GM19397 (cell line): ENCODE data around the gene ASIC2.

Experiments
- ATAC-seq: cut with Tn5 transposase; IDR thresholded peaks from one replicate; pipeline ENCODE4 v1.9.1; 2021; ENCODE audit warnings: mild to moderate bottlenecking, moderate library complexity; ENCODE audit not compliant: unreplicated experiment

Gene ASIC2

DNA sequence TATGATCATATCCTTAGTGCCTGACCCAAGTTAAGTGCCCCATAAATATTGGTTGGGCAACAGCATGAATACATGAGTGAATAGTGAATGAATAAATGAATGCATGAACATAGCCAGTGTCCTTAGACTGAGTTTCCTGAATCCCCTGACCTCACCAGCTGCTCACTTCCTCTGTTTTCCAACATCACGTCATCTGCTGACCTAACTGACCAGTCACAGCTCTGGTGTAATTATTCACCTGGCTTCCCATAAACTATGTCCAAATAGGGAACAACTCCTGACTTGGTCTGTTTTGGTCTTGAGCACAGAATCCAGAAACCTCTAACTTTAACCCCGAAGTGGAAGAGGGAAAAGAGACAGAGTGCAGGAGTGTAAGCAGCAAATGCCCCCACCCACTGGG lies 83.4 kb downstream of the ASIC2 start:
- no peak for ATAC-seq

DNA sequence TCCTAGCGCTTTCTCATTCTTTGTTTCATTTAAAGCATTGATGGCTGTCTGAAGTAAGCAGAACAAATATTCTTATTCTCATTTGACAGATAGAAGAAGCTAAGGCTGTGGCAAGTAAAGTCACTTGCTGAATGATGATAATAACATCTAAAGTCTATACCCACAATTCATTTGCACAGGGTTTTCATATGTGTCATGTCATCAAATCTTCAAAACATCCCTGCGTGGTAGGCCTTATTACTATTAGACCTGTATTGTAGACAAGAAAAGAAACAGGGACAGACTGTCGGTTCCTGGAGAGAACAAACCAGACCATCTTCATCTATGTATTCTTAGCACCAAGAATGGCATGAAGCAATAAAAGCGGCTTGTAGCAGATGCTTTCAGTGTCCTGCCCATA lies 85.9 kb downstream of the ASIC2 start:
- no peak for ATAC-seq

DNA sequence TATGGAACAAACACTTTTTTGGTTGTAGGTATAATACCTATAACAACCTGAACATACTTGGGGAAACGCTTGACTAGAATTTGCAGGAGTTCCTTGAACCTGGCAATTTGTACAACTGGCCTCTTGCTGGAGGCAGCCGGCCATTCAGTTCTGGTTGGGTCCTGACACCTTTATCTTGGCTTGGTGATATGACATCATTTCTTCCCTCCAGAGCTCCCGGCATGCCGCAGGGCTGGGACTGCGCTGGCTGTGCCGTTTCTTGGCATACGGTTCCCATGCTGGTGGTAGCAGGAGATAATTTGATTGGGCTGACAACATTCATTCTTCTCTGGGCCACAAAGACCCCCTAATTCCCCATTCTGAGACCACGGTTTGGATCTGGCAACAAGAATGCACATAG lies 87.5 kb downstream of the ASIC2 start:
- ATAC-seq: no peak

DNA sequence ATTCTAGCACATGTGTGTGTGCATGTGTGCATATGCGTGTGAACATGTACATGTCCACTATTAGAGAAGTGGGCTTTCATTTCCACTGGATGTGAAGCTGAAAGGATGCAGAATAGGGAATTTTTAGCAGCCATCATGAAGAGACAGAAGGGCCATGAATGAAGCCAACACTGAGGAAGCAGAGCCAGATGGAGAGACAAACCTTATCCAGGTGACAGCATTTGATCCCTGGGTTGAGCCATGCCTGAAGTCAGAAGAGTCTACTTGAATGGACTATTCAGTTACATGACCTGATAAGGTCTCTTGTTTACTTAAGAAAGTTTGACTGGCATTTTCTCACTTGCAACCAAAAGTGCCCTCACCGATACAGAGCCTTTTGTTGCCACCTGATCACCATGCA lies 88.4 kb downstream of the ASIC2 start:
- ATAC-seq: no peak

DNA sequence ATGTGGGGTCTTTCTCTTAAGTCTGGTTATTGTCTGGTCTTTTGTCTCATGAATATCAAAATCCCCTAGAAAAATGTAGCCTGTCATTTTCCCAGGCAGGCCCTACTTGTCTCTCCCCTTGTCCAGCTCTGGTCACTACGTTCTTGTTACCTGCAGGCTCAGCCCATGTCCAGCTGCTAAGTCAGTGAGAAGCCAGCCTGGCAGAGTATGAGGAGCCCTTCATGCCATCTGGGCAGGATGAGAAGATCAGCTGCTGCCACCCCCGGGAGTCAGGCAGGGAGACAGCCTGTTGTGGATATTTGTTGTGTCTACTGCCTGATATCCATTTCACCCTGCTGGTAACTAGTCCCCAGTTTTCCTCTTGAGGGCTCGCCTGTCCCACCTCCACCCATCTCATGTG lies 88.9 kb downstream of the ASIC2 start:
- no peak for ATAC-seq

DNA sequence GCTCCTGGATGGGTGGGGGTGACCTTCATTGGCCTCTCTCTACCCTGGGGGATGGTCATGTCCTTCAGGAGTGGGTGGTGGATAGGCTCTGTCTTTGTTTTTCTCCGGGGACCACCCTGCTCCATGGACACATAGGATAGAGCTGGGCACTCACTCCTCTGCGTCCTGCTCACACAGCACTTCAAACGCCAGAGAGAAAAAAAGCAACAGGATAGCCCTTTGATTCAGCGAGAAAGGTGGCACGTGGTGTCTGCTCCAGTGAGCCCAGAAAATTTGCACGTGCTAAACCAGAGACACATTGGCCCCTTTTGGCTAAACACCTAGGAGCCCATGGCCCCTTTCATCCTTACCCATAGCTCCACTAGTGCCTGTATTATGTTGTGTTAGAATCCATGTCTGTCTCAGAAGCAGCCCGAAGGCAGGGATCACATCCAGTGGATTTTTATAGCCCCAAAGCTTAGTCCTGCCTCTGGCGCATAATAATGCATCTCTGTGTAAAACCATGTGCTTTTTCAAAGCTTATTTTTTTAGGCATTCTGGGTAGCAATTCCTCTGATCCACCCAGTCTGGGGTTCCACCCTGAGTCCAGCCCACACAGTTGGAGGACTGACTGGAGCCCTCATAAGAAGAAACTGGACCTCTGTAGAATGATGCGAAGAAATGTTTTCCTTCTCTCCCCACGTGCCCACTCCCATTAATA lies 90.1 kb downstream of the ASIC2 start:
- no peak for ATAC-seq

DNA sequence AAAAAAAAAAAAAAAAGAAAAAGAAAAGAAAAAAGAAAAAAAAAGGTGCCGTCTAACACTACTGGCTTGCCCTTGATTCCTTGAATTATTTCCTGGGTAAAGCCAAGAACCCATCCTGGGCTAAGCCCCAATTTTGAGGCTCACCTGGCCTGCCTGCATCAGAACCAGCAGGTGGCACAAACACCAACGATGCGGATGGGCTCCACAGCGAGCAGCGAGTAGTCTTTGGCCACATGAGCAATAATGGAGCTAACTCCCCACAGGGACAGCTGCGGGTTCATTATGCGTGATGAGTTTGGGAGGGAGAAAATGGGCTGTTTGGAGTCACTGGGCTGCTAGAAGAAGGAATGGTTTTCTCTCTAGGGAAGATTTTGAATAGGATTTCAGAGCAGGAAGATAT lies 91.1 kb downstream of the ASIC2 start:
- ATAC-seq: no peak

DNA sequence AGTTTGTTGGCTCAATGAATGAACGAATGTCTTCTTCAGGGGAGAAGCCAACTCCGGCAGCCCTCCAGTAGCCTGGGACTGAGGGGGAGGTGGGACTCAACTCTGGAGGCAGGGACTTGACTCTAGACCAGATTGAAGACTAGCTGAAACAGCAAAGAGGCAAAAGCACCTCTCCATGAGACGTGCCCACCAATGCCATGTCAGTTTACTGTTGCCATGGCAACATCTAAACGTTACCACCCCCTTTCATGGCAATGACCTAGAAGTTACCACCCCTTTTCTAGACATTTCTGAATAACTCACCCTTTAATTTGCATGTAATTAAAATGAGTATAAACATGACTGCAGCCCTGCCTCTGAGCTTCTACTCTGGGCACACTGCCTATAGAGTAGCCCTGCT lies 91.8 kb downstream of the ASIC2 start:
- no peak for ATAC-seq

DNA sequence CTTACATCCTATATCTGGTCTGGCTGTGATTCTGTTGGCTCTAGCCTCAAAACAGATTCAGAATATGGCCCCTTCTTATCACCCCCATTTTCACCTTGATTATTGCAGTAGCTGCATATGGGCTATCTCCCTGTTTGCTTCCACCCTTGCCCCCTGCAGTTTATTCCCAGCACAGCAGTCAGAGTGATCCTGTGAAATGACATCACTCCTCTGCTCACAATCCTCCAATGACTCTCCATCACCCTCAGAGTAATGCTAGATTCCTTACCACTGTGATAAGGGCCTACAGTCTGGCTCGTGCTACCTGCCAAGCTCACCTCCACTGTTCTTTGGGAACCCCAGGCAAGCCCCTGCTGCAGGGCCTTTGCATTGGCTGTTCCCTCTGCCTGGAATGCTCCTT lies 92.5 kb downstream of the ASIC2 start:
- no peak for ATAC-seq

DNA sequence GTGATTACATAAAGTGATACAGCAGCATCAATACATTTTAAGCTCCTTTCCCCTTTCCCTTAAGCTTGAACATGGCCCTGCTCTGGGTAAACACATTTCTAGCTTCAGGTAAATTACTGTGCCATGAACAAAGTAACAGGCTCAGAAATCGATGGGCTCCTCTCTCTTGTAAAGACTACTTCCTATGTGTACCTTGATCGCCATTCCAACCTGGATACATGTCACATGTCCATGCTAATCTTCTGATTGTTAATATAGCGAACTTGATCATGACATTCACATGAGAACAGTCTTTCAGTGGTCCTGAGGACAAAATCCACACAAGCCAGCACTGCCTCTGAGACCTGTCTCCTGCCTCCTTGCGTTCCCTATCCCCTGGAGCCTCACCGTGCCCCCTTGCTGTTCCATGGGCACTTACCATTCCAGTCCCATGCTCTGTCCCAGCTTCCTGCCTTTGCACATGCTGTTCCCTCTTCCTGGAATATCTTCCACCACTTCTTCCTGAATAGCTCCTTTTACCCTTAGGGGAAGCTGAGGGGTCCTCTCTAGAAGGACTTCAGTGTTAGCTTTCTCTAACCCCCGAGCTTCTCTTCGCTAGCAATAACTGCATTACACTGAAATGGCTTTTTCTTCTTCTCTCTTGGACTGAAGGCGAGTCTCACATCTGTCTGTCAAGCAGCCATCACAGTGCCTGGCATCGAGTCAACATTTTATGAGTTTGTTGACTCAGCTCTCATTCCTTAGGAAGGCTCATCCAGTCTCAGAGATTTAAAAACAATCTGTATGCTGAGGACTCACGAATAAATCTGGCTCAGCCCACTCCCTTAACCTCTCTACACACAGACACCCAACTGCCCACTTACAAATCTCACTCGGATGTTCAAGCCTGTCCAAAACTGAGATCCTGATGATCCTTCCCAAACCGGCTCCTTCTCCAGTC lies 93.3 kb downstream of the ASIC2 start:
- ATAC-seq: no peak

DNA sequence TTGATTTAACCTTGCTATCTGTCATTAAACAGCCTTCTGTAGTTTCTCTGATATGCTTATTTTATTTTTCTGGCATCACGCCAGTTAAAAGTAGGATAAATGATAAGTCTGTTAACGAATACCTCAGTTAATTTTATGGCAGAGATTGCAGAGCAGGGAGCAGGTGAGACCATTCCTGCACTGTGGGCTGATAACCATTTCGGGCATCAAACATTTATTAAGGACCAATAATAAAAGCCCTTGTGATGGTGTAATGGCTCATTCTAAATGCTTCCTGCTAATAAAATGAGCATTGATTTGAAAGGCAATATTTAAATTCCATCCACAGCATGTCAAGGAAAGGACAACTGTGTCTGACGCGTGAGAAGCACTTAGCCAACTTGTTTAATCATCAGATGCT lies 94.1 kb downstream of the ASIC2 start:
- ATAC-seq: no peak

DNA sequence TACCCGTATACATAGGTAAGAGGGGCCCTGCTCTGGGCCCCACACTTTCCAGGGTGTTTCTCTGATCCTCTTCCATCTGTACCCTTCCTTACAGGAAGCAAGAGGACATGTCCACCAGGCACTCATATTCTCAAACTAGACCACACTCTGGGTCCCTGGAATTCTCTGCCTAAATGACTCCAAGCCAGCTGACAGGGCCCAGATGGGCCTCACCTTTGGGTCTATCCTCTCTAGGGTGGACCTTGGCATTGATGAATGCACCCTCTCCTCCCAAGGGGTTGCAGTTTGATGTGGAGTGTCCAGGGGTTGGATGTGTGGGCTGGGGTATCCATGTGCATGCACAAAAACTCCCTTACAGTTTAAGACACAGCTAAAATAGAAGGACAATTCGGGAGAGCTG lies 95.8 kb downstream of the ASIC2 start:
- no peak for ATAC-seq

DNA sequence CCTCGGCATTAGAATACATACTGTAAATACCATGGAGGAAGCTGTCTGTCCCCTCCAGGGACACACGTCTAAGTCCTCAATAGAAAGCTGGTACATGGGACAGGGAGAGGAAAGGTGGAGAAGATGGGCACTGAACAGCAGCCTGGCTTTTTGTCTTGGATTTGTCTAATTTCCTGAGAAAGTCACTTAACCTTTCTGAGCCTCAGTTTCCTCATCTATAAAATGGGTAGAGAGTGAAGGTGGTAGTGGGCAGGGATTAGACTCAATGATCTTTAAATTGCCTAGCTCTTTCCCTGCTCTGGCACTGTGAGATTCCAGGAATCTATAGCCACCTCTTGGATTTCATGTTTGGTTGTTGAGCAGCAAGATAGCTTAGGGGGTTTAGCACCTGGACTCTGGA lies 96.2 kb downstream of the ASIC2 start:
- ATAC-seq: no peak

DNA sequence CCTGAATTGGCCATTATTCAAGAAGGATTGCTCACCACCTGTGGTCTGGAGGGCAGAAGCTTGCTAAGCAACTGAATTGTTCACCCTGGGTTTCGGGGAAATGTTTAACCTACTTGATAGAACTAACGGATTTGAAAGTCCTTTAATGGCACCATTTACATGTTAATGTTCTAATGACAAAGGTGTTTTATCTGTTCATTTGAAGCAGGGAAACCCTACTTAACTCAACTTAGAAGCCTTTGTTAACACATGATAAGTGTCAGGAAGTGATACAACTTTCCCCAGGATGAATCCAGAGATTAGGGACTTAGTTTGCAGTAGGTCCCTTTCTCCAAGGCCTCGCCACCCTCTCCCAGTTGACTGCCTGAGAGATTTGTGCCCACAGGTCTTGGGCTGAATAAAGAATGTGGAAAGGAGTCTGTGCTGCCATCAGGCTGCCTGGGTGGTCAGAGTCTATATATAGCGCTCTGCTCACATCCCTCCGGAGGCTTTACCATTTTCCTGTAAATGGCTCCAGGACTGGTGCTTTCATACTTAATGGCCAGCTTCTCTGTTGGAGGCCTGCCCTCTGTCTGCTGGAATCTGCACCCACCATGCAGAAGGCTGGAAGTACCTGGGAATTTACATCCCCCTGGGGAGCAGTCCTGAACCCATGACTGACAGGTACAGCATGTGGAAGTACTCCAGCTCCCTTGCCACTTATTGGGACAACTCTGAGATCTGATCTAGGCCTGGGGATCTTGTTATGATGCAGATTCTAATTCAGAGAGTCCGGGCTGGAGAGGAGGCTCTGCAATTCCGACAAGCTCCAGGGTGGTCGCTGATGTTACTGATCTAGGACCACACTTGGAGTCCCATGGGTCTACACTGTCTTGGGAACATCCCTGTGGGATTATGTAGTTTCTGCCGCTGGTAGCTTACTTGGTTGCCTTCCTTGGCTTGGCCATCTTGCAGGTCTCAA lies 99.9 kb downstream of the ASIC2 start:
- ATAC-seq: no peak

DNA sequence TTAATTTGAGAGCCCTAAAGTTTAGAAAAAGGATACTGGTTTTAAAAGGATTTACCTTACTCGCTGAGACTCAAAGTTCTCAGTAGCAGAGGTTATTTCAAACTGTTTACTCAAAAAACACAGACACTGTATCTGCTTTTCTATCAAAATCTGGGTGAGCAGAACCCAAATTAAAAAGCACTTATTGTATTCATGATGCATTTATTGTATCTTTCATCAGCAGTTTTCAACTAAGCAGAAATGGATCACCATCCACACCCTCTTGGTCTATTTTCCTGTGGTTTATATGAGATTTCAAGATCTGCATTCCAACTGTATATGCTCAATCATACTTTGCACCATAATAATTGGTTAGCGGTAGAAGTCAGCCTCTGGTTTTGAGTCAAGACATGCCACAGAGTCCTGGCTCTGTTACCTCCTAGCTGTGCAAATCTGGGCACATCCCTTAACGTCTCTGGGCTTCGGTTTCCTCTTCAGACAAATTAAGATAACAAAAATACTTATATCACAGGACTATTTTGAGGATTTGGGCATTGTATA lies 109.5 kb downstream of the ASIC2 start:
- no peak for ATAC-seq

DNA sequence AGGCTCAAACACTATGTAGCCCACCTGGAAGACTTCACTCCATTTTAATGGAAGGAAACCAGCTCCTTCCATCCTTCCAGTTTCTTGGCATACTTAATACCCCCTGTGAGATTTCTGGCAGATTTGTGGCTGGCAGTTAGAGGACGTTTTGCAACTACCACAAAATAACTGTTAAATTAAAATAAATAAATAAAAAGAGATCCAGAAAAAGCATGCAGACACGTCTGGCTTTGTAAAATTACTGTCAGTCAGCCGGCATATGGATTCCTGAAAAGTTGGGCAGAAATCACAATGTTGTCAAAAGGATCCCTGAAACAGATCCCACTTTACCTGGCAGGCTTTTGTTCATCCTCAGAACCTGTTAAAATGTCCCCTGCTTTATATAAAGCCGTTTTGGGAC lies 113.9 kb downstream of the ASIC2 start:
- ATAC-seq: no peak

DNA sequence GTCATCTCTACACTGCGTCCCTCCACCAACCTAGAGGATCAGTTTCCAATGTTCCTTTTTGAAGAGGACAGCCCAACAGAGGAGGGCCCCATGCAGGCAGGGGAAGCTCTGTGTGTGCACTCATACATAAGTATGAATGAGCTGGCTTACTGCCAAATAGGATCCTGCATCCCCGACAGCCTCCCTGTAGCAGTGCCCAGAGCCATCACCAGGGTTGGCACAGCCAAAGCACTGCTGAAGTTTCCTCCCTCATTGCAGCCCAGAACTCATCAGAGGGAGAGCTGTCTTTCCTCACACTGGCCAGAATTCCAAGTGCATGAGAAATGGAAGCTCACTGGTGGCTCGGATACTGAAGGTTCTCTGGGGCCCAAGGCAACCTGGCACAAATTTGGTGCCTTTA lies 114.4 kb downstream of the ASIC2 start:
- ATAC-seq: no peak

DNA sequence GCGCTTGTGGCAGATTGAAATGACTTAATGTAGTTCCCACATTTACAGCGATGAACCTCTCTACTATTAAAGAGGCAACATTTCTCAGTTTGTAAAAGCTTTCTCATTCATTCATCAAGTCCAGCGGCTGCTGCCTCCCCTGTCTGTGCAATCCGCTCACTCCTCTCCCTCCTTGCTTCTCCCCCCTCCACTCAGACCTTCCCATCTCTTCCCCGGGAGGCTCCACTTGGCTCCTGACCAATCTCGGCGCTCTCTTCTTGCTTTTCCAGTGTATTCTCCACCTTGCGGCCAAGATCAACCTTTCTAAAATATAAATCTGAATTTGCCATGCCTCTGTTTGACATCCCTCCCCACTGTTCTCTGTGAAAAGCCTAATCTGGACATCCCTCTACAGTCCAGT lies 117.5 kb downstream of the ASIC2 start:
- ATAC-seq: no peak

DNA sequence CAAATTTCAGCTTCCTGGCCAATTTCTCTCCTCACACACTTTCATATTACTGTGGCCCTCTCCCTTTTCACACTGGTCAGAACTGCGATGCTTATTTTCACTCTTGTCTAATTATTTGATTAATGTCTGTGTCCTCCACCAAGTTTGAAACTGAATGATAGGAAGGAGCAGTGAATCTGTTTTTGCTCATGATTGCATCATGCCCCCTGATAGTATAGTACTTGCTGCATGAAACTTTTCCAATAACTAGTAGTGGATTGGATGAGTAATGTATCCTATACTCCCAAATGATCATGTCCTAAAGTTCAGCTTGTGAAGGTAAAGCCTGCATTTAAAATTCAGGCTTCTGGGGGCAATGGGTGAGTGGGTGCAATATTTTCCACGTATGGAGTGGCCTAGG lies 121.2 kb downstream of the ASIC2 start:
- ATAC-seq: no peak

DNA sequence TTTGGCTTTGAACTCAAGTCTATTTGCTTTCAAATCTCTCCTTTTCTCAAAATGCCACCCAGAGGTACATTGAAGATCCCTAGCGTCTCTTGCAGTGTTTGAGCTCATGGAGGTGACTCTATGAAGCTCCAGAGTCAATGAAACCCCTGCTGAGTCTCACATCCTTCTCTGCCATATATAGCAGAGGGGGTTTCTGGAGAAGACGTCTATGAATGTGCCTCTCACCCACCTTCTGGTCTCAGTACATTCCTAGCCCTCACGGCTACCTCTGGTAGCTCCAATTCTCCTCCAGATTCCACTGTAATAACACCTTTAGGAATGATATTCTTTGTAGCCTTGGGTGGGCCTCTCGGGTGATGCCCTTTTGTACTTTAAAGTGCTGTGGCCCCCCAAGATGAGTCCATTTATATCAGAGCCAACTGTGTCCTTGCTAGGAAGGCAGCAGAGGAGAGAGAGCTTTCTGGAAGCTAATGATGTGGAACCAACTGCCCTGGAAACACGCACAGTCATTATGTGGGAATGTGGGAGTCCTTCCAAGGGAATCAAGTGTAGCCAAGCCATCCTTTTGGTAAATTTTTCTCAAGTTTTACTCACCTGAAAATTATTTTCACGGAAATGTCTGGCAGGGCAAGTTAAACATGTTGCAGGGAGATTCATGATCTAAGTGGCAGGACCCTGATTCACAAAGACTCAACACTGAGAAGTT lies 123.4 kb downstream of the ASIC2 start:
- ATAC-seq: no peak
